ENCODE measurements around the gene PROX2.

The PROX2 gene

GRCh38 chr14:74911221-74911620 lies 35.3 kb upstream of the PROX2 start:
- no peak overlapping the region for H3K4me3 ChIP-seq (ENCODE audit: control insufficient read depth, low read depth, low read length)
- no peak for TF ChIP-seq CTCF (IDR thresholded peaks at IDR 0.05; ENCODE audit: control insufficient read depth, insufficient read depth, low read depth, low read length, missing control alignments)
- DNase-seq (ENCODE audit: low read depth): no peak

GRCh38 chr14:74910556-74910955 lies 34.6 kb upstream of the PROX2 start:
- no peak for DNase-seq (ENCODE audit: low read depth)
- no peak for TF ChIP-seq CTCF (IDR thresholded peaks at IDR 0.05; ENCODE audit: control insufficient read depth, insufficient read depth, low read depth, low read length, missing control alignments)
- H3K4me3 ChIP-seq (ENCODE audit: control insufficient read depth, low read depth, low read length): no peak overlapping the region

DNA sequence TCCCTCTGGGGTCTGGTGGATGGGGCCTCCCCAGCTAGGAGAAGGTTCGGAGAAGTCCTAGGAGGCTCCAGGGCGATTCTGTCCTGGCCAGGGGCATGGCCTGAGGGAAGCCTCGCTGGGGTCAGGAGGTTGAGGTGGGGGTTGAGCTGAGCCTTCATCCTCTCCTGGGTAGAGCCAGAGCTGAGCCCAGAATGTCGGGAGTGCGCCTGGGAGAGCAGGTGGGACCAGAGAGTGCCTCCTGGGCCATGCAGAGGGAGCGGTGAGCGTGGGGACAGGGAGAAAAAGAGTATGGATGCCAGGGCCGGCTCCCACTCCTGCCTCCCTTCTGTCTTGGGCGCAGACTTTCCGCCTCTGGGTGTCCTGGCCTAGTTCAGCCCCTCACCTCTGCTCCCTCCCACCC lies 34.0 kb upstream of the PROX2 start:
- DNase-seq (ENCODE audit: low read depth): no peak
- no peak overlapping the region for H3K4me3 ChIP-seq (ENCODE audit: control insufficient read depth, low read depth, low read length)
- TF ChIP-seq CTCF (IDR thresholded peaks at IDR 0.05; ENCODE audit: control insufficient read depth, insufficient read depth, low read depth, low read length, missing control alignments): no peak

- no peak for DNase-seq (ENCODE audit: low read depth)
- no peak overlapping the region for H3K4me3 ChIP-seq (ENCODE audit: control insufficient read depth, low read depth, low read length)
- TF ChIP-seq CTCF (IDR thresholded peaks at IDR 0.05; ENCODE audit: control insufficient read depth, insufficient read depth, low read depth, low read length, missing control alignments): no peak
These were observed 33.6 kb upstream of the PROX2 start for GRCh38 chr14:74909501-74909900.

GRCh38 chr14:74908861-74909341 lies 33.0 kb upstream of the PROX2 start:
- no peak for TF ChIP-seq CTCF (IDR thresholded peaks at IDR 0.05; ENCODE audit: control insufficient read depth, insufficient read depth, low read depth, low read length, missing control alignments)
- H3K4me3 ChIP-seq (ENCODE audit: control insufficient read depth, low read depth, low read length): no peak overlapping the region
- no peak for DNase-seq (ENCODE audit: low read depth)

- no peak for TF ChIP-seq CTCF (IDR thresholded peaks at IDR 0.05; ENCODE audit: control insufficient read depth, insufficient read depth, low read depth, low read length, missing control alignments)
- no peak for DNase-seq (ENCODE audit: low read depth)
- no peak overlapping the region for H3K4me3 ChIP-seq (ENCODE audit: control insufficient read depth, low read depth, low read length)
These were observed 31.8 kb upstream of the PROX2 start for GRCh38 chr14:74907744-74908143.
